RWPE1 (cell line): ENCODE results near the gene RSPH9.
"Not testable (repeated sequence)": the region's sequence is repeated elsewhere in the genome, so short reads cannot be mapped to it uniquely, and the experiment has no call there.

Experiments used
- CTCF ChIA-PET: fragments of 350-600 bp; sonication (Branson Sonifier 250); formaldehyde crosslinking; extraction: SDS; loops from one replicate; lab custom pipeline; 2021; lab: Yijun Ruan, JAX
- POLR2A ChIA-PET: fragments of 400-600 bp; formaldehyde crosslinking; extraction: SDS; loops from one replicate; lab custom pipeline; 2020; ENCODE audit warnings: antibody characterized with exemption; ENCODE audit not compliant: low non-redundant PET; lab: Yijun Ruan, JAX
- DNase-seq: peaks from one replicate; pipeline ENCODE4 v3.0.0; 2012; ENCODE audit warnings: low spot score
- H3K27ac ChIP-seq: fragments of 450-650 bp; 2 replicates; pipeline ENCODE4 v1.5.1; 2017
- TF ChIP-seq, protein P1 (sequence below): fragments of 450-650 bp; conservative IDR thresholded peaks from 2 replicates; pipeline ENCODE4 v1.5.1; 2017; ENCODE audit warnings: low read depth, mild to moderate bottlenecking

Gene RSPH9

DNA sequence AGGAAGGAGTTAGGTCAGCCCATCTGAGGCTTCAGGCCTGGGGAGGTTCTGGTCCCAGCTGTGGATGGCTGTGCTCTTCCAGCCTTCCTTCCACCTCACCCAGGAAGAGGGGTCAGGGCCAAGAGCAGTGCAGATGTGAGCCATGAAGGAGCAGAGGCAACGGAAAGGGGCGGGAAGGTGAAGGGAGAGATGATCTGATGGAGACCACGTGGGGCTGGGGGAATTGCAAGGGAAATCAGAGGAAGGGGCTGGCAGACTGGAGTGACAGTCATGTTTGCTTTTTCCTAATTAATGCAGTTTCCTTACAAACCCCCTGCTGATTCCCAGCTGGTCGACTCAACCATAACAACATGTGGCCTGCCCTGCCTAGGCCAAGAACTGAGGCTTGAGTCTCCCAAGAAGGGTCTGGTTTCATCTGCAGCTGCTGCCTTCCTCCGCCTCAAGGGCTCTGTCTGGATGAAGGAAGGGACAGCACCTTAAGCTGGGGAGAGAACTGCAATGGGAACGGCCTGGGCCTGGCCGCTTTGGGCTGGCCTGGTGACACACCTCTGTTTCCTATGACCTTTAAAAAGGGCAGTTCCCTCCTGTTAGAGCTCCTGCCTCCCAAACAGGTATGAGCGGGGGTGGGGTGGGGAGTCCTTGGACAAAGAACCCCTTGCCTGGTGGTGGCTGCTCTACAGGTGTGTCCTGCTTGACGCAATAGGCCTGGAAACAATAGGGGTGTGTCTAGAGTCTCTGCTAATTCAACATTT, 50.6 kb downstream of the RSPH9 start:
- ChIA-PET POLR2A (no interaction called here), CTCF (interaction anchor here (1.0 kb wide), 1 partner anchor 28 kb away, joined by 4 read pairs; no protein-coding TSS in a partner anchor)
- no peak overlapping the region for H3K27ac ChIP-seq

DNA sequence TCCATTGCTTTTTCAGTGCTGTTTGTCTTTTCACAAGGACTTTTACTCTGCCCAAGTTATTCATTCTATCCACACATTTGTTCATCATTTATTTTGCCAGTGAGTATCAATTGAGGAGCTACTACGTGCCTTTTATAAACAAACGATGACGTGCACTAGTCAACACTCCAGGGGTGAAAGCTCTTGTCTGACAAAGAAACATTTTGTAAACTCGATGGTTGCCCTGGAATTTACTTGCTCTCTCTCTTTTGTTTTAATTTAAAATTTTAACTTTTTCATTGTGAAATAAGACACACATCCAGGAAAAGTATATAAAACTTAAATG, 51.1 kb downstream of the RSPH9 start:
- CTCF ChIA-PET, result interaction anchor here (1.0 kb wide), 1 partner anchor 28 kb away, joined by 4 read pairs; no protein-coding TSS in a partner anchor
- TF ChIP-seq, protein P1, sequence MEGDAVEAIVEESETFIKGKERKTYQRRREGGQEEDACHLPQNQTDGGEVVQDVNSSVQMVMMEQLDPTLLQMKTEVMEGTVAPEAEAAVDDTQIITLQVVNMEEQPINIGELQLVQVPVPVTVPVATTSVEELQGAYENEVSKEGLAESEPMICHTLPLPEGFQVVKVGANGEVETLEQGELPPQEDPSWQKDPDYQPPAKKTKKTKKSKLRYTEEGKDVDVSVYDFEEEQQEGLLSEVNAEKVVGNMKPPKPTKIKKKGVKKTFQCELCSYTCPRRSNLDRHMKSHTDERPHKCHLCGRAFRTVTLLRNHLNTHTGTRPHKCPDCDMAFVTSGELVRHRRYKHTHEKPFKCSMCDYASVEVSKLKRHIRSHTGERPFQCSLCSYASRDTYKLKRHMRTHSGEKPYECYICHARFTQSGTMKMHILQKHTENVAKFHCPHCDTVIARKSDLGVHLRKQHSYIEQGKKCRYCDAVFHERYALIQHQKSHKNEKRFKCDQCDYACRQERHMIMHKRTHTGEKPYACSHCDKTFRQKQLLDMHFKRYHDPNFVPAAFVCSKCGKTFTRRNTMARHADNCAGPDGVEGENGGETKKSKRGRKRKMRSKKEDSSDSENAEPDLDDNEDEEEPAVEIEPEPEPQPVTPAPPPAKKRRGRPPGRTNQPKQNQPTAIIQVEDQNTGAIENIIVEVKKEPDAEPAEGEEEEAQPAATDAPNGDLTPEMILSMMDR, result no peak
- DNase-seq, result no peak
- no peak overlapping the region for H3K27ac ChIP-seq
- POLR2A ChIA-PET, result no interaction called here

More for the DNA sequence above, 50.6 kb downstream of the RSPH9 start:
- DNase-seq, result no peak
- TF ChIP-seq, protein P1, result no peak

DNA sequence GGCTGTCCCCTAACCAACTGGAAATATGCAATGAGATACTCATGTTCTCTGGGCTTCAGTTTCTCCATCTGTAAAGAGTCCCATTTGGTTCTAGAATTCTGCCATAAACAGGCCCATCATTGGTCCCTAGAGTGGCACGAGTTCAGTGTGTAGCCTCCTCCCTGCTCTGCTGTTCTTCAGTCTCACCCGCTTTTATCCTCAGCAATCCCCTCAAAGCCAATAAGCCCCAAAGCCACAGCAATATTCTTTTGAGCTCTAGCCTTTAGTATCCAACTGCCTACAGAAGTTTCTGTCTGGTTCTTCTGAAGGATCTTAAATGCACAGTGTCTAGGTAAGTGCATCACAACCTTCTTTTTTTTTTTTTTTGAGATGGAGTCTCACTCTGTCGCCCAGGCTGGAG, 52.6 kb downstream of the RSPH9 start:
- ChIA-PET CTCF (interaction anchor here (0.6 kb wide), 1 partner anchor 24 kb away, joined by 3 read pairs; no protein-coding TSS in a partner anchor), POLR2A (no interaction called here)
- DNase-seq, result no peak
- H3K27ac ChIP-seq, result no peak overlapping the region
- TF ChIP-seq, protein P1, result no peak

DNA sequence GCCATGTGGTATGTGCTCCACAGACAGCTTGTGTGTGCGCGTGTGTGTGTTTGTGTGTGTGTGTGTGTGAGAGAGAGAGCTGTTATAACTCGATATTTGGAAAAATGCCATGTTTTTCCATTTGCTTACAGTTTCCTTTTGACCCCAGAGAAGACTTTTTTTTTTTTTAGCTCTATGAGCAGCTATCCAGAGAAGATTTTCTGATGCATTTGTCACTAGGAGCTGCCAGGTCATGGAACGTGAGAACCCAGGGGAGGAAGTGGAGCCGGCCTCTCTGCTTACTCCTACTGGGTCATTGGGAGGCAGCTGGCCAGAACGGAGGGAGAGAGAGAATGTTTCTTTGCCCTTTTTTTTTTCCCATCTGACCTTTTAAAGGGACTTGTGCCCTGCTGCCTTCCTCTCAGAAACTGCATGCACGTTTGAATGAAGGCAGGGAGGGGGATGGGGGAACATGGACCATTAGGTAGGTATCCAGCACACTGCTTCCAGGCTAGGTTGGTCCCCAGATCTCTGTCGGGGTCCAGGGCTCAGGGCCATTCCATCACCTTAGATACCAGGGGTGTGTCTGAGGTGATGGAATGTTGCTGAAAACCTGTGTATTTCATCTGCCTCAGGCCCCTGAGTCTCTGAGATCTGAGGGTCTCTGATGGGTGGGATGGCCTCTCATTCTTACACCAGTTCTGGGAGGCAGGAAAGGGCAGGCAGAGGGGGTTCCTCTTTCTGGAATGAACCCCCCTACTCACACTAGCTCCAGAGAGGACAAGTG, 53.9 kb downstream of the RSPH9 start:
- TF ChIP-seq, protein P1, result no peak
- POLR2A ChIA-PET, result no interaction called here
- peak overlapping the region; percentile 31 for H3K27ac ChIP-seq
- DNase-seq, result no peak
- CTCF ChIA-PET, result interaction anchor here (1.7 kb wide), 1 partner anchor 31 kb away, joined by 6 read pairs; no protein-coding TSS in a partner anchor

DNA sequence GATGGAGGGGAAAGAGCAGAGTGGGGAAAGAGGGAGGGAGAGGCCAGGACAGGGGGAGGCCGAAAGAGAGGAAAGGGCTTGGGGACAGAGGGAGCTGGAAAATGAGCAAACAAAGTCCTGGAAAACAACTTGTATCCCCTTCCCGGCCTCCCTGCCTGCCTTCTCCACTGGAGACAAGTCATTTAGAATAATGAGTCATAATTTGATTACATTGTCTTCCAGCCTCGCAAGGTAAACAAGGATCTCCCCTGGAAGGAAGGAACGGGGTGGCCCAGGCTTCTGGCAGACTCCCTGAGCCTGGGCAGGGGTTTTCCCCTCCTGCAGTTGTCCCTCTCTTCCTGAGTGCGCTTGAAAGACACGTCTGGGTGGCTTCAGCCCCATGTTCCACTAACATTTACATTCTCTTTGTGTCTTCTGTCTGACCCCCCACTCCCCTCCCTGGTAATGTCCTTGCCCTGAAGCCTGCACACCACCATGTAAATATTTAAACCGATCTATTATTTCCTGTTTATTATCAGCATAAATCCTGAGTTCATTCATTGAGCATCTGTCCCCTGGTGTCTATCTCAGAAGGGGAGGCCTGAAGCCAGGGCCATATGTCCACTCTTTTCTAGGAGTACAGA, 54.8 kb downstream of the RSPH9 start:
- DNase-seq, result peak; percentile 67
- H3K27ac ChIP-seq, result peak overlapping the region; percentile 31
- POLR2A ChIA-PET, result no interaction called here
- TF ChIP-seq, protein P1, result no peak
- CTCF ChIA-PET, result interaction anchor here (1.7 kb wide), 1 partner anchor 32 kb away, joined by 6 read pairs; no protein-coding TSS in a partner anchor

DNA sequence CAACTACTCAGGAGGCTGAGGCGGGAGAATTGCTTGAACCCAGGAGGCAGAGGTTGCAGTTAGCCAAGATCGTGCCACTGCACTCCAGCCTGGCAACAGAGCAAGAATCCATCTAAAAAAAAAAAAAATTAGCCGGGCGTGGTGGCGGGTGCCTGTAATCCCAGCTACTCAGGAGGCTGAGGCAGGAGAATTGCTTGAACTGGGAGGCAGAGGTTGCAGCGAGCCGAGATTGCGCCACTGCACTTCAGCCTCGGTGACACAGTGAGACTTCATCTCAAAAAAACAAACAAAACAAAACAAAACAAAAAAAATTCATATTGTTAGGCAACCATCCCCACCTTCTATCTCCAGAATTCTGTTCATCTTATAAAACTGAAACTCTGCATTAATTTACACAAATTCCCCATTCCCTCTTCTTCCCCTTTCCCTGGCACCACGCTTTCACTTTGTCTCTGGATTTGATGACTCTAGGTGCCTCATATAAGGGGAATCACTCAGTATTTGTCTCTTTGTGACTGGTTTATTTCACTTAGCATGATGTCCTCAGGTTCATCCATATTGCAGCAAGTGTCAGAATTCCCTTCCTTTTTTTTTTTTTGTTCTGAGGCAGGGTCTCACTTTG, 56.2 kb downstream of the RSPH9 start:
- H3K27ac ChIP-seq, result peak overlapping the region; percentile 90; the same call in 1 of the 2 replicates
- POLR2A ChIA-PET, DNase-seq: not testable (repeated sequence)
- CTCF ChIA-PET, result interaction anchor here (0.6 kb wide), 1 partner anchor 378 kb away, joined by 3 read pairs; no protein-coding TSS in a partner anchor
